HG02759 (cell line): ENCODE results near the gene SLC4A1.

Experiments used
- ATAC-seq: cut with Tn5 transposase; IDR thresholded peaks from one replicate; pipeline ENCODE4 v1.9.1; 2021; ENCODE audit warnings: mild to moderate bottlenecking, moderate library complexity; ENCODE audit not compliant: unreplicated experiment

Gene SLC4A1

GRCh38 chr17:44221862-44222111 is 46.1 kb downstream of the SLC4A1 start:
- no peak for ATAC-seq

GRCh38 chr17:44221084-44221861 is 46.7 kb downstream of the SLC4A1 start:
- no peak for ATAC-seq

- ATAC-seq = no peak
Observed at GRCh38 chr17:44220213-44221083, 47.5 kb downstream of the SLC4A1 start.

DNA sequence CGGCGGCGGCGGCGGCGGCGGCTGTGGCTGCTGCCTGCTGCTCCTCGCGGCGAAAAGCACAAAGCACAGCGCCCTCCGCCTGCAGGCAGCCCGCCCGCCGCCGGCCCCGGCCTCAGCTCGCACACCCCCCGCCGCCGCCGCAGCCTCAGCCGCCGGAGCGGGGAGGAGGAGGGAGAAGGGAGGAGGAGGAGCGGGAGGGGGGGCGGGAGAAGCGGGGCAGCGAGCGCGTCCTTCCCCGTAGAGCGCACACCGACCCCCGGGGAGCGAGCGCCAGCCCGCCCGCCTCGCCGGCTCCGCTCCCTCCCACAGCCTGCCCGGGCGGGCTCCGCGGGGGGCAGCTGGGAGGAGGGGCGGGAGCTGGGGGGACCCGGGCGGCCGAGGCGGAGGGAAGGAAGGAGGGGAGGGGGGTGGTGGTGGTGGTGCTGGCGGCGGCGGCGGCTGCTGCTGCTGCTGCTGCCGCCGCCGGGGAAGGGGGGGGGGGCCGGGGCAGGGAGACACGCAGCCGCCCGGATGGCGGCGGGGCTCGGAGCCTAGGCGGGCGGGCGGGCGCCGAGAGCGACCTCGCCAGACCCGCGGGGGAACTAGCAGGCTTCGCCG is 48.2 kb downstream of the SLC4A1 start, which contains the start of gene UBTF:
Gene UBTF (minus strand): TSS at position 60 of the 597 bp plus-strand sequence. CDS start 1,446 bp downstream, outside the sequence.
- ATAC-seq = peak; percentile 16

DNA sequence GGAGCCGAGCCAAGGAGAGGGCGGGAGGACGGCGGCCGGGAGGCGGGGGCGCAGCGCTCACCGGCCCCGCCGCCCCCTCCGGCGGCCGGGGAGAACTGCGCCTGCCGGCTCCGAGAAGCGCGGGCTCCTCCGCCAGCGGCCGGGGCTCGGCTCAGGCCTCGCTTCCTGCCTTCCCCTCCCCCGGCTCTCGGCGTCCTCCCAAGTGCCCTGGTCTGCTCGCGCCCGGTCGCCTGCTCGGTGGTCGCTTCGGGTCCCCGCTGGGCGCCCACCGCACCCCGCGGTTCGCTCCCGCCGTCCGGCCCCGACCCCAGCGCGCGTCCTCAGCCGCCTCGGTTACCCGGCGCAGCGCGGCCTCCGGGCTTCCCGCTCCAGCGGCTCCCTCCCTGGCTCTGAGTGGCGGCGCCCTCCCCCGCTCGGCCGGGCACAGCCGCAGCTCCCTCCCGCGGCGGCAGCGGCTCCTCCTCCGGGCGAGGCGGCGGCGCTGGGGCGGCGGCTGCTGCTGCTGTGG is 48.8 kb downstream of the SLC4A1 start:
- peak; percentile 42 for ATAC-seq

- ATAC-seq = peak; percentile 46
Observed at GRCh38 chr17:44218344-44219107, 49.4 kb downstream of the SLC4A1 start.

- ATAC-seq = no peak
Observed at GRCh38 chr17:44217738-44218343, 50.1 kb downstream of the SLC4A1 start.

GRCh38 chr17:44216694-44217093 is 51.2 kb downstream of the SLC4A1 start:
- ATAC-seq = no peak

GRCh38 chr17:44216173-44216572 is 51.8 kb downstream of the SLC4A1 start:
- ATAC-seq = no peak

GRCh38 chr17:44214896-44215295 is 53.0 kb downstream of the SLC4A1 start:
- no peak for ATAC-seq

GRCh38 chr17:44214230-44214494 is 53.8 kb downstream of the SLC4A1 start:
- no peak for ATAC-seq

GRCh38 chr17:44213403-44214229 is 54.3 kb downstream of the SLC4A1 start:
- ATAC-seq = no peak

DNA sequence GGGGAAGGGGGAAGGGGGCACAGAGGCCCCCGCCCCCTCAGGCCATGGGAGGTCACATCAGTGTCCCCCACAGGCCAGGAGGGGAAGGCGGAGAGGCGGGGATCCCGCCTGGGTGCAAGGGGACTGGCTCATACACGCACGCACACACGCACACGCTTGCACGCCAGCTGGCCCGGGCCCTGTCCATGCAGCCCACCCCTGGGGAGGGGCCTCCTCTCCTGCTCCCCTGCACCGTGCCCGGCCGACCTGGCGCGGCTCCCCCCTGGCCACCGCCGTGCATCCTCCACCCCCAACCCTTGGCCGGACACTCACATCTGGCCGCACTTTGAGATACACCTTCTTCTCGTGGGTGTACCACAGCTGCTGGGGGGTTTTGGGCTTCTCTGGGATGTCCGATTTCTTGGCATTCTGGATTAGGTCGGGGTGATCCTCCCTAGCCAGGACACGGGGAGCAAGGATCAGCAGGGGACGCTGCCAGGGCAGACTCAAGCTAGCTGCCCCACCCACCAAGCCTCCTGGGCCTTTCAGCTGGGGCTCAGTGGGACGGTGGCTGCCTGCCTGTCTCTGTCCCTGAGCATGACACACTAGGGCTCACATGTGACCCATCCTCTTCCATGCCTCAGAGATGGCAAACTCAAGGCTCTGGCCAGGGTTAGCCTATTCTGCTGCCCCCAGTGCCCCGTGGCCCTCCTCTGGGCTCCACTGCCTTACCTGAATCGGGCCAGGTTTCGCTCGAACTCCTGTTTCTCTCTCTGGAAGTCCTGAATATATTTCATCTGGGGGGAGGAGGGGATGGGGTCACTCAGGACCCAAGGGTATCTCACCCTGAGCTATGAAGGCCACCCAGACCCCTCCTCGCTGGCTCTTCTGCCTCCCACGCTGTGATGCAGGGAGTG is 55.2 kb downstream of the SLC4A1 start:
- ATAC-seq = no peak

- no peak for ATAC-seq
Observed at GRCh38 chr17:44211281-44212265, 56.4 kb downstream of the SLC4A1 start.

GRCh38 chr17:44210342-44211192 is 57.4 kb downstream of the SLC4A1 start:
- peak; percentile 84 for ATAC-seq

- ATAC-seq = peak; percentile 26
Observed at GRCh38 chr17:44209786-44210341, 58.1 kb downstream of the SLC4A1 start.
